Eye (tissue), 1 donor: ENCODE measurements around the gene TOM1L2.
"Not testable (repeated sequence)": the region's sequence is repeated elsewhere in the genome, so short reads cannot be mapped to it uniquely, and the experiment has no call there.

Experiments
- DNase-seq: peaks from one replicate; pipeline ENCODE4 v3.0.0-alpha.2; 2015

TOM1L2 gene

DNA sequence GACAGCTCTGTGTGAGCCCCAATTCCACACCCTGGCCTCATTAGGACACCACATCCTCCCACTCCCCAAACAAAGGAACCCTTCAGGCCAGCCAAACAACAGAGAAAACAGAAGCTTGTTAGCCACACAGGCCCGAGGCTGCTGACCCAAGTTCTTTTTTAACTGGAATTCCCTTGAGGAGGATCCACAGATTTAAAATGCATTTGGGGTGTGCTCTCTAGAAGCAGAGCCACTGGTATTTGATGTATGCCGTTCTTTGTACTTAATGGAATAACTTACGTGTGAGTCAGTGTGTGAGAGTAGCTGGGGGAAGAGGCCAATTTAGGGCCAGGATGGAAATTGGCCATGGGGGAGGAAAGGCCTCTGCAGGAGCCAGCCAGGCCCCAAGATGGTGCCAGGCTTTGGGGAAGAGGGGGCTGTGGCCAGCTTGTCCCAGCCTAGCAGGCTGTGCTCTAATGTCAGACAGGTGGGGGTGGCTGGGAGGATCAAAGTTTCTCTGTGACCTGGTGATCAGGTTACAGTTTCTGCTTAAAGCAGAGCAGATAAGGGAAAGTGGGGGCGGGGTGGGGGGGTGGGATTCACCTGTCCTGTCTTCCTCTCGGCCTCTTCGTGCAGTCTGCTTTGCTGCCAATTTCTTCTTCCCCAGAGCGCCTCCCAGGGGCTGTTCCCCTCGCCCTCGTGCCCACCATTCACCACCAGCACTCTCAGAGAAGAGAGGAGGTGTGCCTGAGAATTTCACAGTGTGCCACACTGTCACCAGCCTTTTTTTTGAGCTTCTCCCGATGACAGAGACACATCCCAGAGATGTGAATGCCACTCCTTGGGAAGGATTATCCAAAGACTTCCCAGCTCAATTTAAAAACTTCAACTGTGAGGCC lies 50.8 kb downstream of the TOM1L2 start:
- DNase-seq, result peak; percentile 84

DNA sequence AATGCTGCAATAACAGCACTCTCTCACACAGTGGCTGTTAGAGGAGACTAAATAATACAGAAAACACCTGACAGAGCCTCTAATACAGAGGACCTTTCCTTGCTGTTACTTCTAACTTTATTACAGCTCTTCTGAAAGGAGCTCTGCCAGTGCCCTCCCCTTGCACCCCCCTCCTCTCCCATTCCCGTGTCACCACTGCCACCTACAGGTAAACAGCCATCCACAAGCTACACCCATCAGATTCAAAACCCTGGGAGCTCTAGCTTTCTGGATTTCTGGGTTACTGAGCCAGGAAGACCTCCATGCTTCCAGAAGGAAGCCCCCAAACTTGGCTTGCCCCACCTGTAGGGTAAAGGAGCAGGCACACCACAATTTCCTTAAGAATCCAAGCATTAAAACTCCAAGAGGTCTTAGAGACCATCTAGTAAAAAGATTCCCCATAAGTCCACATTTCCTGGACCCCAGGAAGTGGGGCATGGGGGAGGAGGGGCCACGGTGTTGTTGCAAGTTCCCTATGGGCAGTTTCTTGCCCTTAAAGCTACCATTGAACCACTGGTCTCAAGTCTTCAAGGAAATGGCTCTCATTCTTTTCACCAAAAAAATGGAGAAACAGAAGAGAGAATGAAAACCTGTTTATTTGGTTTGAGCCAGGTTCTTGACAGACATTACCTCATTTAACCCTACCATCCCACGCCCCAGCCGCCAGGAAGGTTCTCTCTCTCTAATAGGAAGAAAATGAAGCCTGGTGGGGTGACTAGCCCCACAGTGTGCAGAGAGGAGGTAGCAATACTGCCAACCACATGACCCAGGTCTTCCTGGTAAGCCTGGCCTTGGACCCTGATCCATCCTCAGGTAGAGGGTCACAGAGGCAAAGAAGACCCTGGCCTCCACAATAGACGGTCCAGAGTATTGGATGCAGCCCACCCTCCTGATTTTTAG lies 52.8 kb downstream of the TOM1L2 start:
- DNase-seq, result peak; percentile 92

DNA sequence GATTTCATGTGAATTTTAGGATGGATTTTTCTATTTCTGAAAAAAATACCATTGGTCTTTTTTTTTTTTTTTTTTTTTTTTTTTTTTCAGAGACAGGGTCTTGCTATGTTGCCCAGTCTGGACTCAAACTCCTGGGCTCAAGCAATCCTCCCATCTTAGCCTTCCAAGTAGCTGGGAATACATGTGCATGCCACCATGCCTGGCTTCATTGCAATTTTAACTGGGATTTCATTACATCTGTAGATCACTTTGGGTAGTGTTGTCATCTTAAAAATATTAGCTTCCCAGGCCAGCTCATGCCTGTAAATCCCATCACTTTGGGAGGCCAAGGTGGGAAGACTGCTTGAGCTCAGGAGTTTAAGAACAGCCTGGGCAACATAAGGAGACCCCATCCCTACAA lies 54.8 kb downstream of the TOM1L2 start:
- DNase-seq, result no peak

GRCh38 chr17:17915183-17915582 lies 57.0 kb downstream of the TOM1L2 start:
- no peak for DNase-seq

DNA sequence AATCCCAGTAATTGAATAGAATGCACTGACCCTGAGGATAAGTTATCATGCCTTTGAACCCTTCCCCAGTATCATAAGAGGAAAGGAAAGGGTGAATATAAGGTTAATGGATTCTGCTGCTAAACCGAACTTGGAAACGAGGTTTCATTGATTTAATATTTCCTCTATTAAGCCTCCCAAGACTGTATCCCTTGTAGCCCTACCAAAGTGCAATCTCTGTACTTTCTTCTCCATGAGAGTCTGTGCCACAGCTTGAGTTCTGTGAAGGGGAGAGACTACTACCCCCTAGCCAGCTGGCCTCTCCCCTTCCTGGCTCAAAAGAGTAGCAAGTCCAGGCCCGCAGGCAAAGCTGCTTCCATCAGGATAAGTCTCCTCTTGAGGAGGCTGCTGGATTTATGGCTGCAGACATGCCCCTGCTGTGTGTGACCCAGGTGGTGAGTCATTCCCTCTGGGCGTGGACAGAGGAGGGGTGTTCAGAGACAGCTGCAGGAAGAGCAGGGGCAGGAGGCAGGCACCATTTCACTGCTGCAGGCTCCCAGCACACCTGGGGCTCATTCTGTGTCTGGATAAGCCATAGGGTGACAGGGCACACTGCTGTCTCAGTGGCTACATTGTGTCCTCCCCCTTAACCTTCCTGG lies 58.4 kb downstream of the TOM1L2 start:
- peak; percentile 80 for DNase-seq

DNA sequence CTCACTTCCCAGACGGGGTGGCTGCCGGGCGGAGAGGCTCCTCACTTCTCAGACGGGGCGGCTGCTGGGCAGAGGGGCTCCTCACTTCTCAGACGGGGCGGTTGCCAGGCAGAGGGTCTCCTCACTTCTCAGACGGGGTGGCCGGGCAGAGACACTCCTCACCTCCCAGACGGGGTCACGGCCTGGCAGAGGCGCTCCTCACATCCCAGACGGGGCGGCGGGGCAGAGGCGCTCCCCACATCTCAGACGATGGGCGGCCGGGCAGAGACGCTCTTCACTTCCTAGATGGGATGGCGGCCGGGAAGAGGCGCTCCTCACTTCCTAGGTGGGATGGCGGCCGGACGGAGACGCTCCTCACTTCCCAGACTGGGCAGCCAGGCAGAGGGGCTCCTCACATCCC lies 59.9 kb downstream of the TOM1L2 start:
- not testable (repeated sequence) for DNase-seq

- peak; percentile 47 for DNase-seq
Measured at GRCh38 chr17:17911001-17911613, 61.1 kb downstream of the TOM1L2 start.

DNA sequence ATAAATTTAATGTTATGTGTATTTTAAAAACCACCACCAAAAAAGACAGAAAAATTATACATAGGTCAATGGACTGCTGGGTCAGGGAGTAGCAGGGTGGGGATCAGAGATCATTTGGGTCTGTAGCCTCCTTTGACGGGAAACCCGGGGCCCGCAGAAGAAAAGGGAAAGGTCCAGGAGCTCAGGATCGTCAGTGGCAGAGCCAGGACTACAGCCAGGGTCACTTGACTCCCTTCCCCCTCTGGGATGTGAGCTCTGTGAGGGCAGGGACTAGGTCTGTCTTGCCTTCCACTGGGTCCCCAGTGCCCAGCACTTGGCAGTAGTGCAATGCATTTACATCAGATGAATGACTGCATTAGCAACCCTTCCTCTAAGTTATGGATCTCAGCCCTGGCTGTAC lies 62.1 kb downstream of the TOM1L2 start:
- no peak for DNase-seq

- DNase-seq, result no peak
Measured at GRCh38 chr17:17909078-17909477, 63.1 kb downstream of the TOM1L2 start.

DNA sequence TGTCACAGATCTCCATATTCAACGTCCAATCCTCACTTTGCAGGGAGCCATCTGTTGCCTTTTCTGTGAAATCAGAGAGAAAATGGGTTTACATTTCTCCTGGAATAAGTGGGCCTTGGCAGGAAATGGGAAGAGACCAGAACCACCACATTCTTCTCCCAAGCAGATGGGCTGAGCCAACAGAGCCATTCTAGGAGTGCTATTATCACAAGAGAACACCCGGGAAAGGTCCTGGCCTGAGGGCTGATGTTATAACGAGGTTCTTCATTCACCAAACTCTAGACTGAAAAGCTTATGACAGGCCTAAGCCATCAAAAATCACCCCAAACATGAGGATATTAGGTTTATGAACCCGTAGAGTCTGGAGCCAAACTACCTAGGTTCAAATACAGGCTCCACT lies 64.7 kb downstream of the TOM1L2 start:
- no peak for DNase-seq

GRCh38 chr17:17906418-17907215 lies 65.6 kb downstream of the TOM1L2 start:
- no peak for DNase-seq

GRCh38 chr17:17905036-17905320 lies 67.2 kb downstream of the TOM1L2 start:
- no peak for DNase-seq

GRCh38 chr17:17904166-17905035 lies 67.8 kb downstream of the TOM1L2 start:
- no peak for DNase-seq

- DNase-seq, result no peak
Measured at GRCh38 chr17:17902877-17903276, 69.3 kb downstream of the TOM1L2 start.

- DNase-seq, result no peak
Measured at GRCh38 chr17:17902376-17902775, 69.8 kb downstream of the TOM1L2 start.

GRCh38 chr17:17900615-17901520 lies 71.3 kb downstream of the TOM1L2 start:
- peak; percentile 76 for DNase-seq

- DNase-seq, result no peak
Measured at GRCh38 chr17:17899486-17899885, 72.7 kb downstream of the TOM1L2 start.

- DNase-seq, result no peak
Measured at GRCh38 chr17:17898673-17899072, 73.5 kb downstream of the TOM1L2 start.

GRCh38 chr17:17897442-17897841 lies 74.8 kb downstream of the TOM1L2 start:
- no peak for DNase-seq

DNA sequence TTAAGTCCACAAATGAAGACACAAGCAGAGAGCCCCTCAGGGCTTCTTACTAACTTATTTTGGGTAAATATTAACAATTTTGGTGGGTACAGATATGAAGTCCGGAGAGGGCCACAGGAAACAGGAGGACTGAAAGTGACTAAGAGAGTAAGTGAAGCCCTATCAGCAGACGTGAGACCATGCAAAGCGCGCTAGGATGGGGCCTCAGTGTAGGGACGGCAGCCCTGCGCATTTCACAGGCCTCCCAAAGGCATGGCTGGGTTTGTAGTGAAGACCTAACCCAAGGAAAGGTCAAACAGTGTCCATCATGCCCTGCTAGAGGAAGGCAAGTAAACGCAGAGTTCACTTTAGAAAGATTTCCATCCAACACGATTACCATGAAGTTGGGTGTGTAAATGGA lies 75.5 kb downstream of the TOM1L2 start:
- no peak for DNase-seq
